ENCODE results near the gene UBL7. TPM values are rescaled to one million over a fixed set of nuclear protein-coding genes. Genes with fewer than 3 reads are reported as not detected.

The UBL7 gene
- total and polyA plus RNA-seq, 10 of the 15 experiments (the other 5 are each of a cell fraction or from before 2014, with no cell fraction given), result 25.9 to 145 (median 90.1) TPM

- no peak for TF ChIP-seq E4F1 (IDR thresholded peaks at IDR 0.05; ENCODE audit: borderline replicate concordance, partially characterized antibody)
- no peak for TF ChIP-seq FOS (IDR thresholded peaks at IDR 0.05; ENCODE audit: borderline replicate concordance, extremely low read depth, insufficient read length)
- no peak for TF ChIP-seq NFXL1 (IDR thresholded peaks at IDR 0.05; ENCODE audit: borderline replicate concordance)
- TF ChIP-seq RUNX3 (IDR thresholded peaks at IDR 0.05; ENCODE audit: low read length), result no peak
- peak; percentile 30 for TF ChIP-seq KLF5 (IDR thresholded peaks at IDR 0.05; ENCODE audit: partially characterized antibody)
- no peak for TF ChIP-seq CHD1 (IDR thresholded peaks at IDR 0.05; ENCODE audit: low read depth, low read length)
- 0 out of 2 replicates have a peak, but pooled peaks have one; percentile 57 for TF ChIP-seq TBL1XR1 (IDR thresholded peaks at IDR 0.05; ENCODE audit: low read depth, low read length)
- TF ChIP-seq SMAD1 (IDR thresholded peaks at IDR 0.05; ENCODE audit: low read depth, partially characterized antibody), result peak; percentile 10
- TF ChIP-seq CBX5 (IDR thresholded peaks at IDR 0.05; ENCODE audit: low read depth), result no peak
- TF ChIP-seq BRCA1 (IDR thresholded peaks at IDR 0.05; ENCODE audit: low read depth, low read length), result no peak
- no peak for TF ChIP-seq ZNF207 (IDR thresholded peaks at IDR 0.05; ENCODE audit: borderline replicate concordance)
- TF ChIP-seq GATAD2B (conservative IDR thresholded peaks at IDR 0.05; ENCODE audit: low read depth), result peak; percentile 86
- no peak for TF ChIP-seq NR2C2 (IDR thresholded peaks at IDR 0.05; ENCODE audit: borderline replicate concordance, control insufficient read depth, insufficient read length, low read depth)
- TF ChIP-seq KAT2A (conservative IDR thresholded peaks at IDR 0.05; ENCODE audit: control insufficient read depth, low read depth, low read length), result no peak
- no peak for TF ChIP-seq JUNB (IDR thresholded peaks at IDR 0.05)
- 0 out of 3 replicates have a peak, but pooled peaks of 1 of the 2 experiments have one; percentile 15 for TF ChIP-seq EGR1 (IDR thresholded peaks at IDR 0.05; ENCODE audit: borderline replicate concordance in 1 of 2, low read depth in 2 of 2, low read length in 2 of 2)
- no peak for TF ChIP-seq HSF1 (IDR thresholded peaks at IDR 0.05; ENCODE audit: low read depth, low read length)
- TF ChIP-seq PKNOX1 (IDR thresholded peaks at IDR 0.05), result no peak
- no peak for TF ChIP-seq ATF7 (IDR thresholded peaks at IDR 0.05; ENCODE audit: low read depth)
- no peak for TF ChIP-seq HDAC6 (IDR thresholded peaks at IDR 0.05; ENCODE audit: unreplicated experiment)
- no peak for TF ChIP-seq TCF7 (IDR thresholded peaks at IDR 0.05; ENCODE audit: borderline replicate concordance)
- TF ChIP-seq POLR2AphosphoS5 (IDR thresholded peaks at IDR 0.05; ENCODE audit: low read length), result peak; percentile 86
- TF ChIP-seq ESRRA (IDR thresholded peaks at IDR 0.05; ENCODE audit: low read length), result no peak
Observed at GRCh38 chr15:74400915-74401757, 59.8 kb downstream of the UBL7 start (continued).

All from GM12878 (cell line).